MV-4-11 (cell line): ENCODE results near the gene BEST4.
"Not testable (repeated sequence)": the region's sequence is repeated elsewhere in the genome, so short reads cannot be mapped to it uniquely, and the experiment has no call there.

Experiments used
- DNase-seq: peaks from one replicate; lab custom pipeline; 2025; lab: John Stamatoyannopoulos, UW

BEST4 gene

DNA sequence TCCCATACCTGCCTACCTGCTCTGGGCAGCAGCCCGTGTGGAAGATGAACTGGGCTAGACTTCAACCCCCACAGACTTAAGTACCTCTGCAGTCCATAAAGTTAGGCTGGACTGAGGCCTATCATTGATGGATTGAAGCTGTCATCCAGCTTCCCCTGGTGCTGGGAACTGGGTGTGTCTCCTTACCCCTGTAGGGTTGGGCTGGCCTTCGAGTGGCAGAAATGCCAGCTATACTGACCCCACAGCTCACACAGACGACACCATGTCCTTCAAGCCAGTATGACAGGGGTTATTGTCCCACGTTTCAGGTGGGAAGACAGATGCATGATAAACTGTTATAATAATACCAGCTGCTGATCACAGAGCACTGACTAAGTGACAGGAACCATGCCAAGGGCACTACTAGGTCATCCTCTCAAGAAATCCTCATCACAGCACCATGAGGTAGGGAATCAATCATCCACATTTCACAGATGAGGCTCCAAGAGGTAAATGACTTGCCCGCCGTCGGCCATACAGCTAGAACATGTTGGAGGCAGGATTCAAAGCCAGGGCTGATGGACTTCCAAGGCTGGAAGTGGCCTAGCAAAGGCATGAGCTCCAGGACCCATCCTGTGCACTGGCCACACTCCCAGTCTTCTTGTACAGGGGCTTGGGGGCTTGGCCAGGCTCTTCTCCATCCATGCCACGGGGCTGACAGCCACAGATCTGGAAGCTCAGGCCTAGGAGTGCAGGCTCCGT, at the start of gene BEST4:
BEST4 (minus strand) TSS at position 51 of the 741 bp plus-strand sequence. CDS start 465 bp downstream, outside the sequence.
- DNase-seq: no peak

DNA sequence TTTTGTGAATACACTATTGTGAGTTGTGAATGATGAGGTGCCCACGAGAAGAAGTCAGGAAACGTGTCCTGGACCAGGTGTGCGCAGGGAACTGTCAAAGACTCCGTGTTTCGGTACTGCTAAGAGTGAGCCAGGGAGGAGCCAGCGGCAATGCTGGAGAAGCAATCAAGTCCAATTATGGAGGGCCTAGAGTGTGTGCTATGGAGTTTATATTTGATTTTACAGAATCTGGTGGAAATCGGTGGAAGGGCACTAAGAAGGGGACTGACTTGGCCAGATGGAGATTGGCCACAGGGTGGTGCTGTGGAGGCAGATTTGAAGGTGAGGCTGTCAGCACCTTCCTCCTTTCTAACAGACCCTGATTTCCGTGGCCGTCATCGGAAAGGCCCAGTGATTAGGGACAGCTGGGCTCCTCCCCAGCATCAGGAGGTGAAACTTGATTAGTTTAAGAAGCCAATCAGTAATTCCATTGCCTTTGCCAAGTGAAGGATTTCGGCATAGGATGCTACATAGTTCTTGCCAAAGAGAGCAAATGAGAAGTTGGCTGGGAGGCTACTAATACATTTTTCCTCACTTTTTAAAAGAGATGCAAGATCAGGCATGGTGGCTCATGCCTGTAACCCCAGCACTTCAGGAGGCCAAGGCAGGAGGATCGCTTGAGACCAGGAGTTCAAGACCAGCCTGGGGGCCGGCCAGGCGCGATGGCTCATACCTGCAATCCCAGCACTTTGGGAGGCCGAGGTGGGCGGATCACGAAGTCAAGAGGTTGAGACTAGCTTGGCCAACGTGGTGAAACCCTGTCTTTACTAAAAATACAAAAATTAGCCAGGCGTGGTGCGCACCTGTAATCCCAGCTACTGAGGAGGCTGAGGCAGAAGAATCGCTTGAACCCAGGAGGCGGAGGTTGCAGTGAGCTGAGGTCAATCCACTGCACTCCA, 48.0 kb upstream of the BEST4 start:
- DNase-seq: peak; percentile 52

GRCh38 chr1:44834328-44834727, 46.4 kb upstream of the BEST4 start:
- DNase-seq: no peak

- DNase-seq: peak; percentile 11
These were observed 44.2 kb upstream of the BEST4 start for GRCh38 chr1:44832056-44832705.

- DNase-seq: no peak
These were observed 43.5 kb upstream of the BEST4 start for GRCh38 chr1:44831516-44831915.

DNA sequence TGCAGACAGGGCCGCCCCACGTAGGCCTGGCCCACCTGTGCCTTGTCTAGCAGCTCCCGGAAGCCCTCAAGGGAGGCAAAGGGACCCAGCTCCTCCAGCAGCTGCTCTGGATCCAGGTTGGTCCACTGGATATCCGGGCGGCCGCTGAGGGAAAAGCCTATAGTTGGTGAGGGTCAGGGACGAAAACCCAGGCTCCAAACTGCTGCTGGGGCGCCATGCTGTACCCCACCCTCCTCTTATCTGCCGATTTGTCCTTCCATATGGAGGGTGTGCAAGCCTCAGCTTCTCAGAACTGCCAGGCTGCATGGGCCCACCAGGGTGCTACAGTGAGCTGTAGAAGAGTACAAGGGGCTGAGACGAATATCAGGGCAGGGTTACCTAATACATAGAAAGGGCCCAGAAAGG, 42.9 kb upstream of the BEST4 start:
- DNase-seq: no peak

DNA sequence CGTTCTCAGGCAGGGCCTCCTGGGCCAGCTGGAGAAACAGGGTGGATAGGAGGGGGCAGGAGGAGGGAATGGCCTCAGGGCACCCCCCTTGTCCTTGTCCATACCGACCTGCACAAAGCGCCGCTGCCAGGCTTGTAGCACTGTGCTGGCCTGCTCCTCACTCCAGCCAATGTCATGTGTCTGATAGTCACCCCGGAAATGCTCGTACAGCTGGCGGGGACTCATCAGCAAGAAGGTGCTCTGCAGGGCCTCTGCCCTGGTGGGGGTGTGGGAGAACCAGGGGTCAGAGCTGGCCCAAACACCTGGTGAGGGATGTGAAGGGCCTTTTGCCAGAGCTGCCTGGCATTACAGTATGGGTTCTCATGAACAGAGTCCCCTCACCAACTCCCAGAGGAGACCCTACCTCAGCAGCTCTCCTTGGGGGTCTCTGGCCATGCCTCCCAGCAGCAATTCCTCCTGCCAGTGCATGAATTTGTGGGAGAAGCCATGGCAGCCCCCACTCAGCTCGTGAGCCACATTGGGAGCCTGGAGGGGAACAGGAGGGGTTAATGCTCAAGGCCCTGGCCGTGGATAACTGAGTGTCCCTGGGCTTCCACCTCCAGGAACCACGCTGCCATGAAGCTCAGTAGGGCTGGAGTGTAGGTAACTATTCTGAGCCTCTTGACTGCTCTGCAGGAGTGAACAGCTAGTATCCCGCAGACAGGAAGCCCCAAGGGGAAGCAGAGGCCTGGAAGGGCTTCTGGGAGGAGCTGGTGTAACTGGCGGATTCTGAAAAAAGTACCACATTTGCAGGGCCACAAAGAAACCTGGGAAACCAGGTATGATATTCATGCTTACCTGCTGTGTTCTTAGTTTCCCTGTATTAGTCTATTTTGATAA, 41.8 kb upstream of the BEST4 start:
- no peak for DNase-seq

DNA sequence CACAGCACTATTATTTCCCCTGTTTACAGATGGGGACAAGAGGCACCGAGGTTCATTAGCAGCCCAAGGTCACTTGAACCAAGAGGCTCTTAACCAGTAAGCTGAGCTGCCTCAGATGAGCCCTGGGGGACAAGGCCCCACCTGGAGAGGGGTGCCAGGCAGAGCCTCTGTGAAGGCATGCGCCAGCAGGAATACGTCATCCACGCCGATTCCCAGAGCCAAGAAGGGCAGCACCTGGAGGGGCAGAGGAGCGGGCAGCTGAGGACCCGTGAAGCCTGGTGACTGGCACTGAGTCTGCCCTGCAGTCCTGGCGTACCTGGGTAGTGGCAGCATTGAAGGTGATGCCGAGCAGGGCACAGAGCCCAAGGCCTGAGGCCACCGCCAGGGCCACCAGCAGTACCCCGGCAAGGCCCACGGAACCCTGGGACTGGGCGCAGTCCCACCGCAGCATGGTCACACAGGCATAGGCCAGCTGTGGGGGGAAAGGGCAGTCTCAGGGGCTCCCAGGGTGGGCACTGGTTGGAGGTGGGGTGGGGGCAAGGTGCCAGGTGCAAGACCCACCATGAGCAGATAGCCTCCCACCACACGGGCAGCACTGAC, 41.0 kb upstream of the BEST4 start:
- no peak for DNase-seq

- DNase-seq: no peak
These were observed 40.2 kb upstream of the BEST4 start for GRCh38 chr1:44828003-44828651.

GRCh38 chr1:44827197-44828002, 39.4 kb upstream of the BEST4 start:
- no peak for DNase-seq

GRCh38 chr1:44826375-44827196, 38.6 kb upstream of the BEST4 start:
- DNase-seq: peak; percentile 52

DNA sequence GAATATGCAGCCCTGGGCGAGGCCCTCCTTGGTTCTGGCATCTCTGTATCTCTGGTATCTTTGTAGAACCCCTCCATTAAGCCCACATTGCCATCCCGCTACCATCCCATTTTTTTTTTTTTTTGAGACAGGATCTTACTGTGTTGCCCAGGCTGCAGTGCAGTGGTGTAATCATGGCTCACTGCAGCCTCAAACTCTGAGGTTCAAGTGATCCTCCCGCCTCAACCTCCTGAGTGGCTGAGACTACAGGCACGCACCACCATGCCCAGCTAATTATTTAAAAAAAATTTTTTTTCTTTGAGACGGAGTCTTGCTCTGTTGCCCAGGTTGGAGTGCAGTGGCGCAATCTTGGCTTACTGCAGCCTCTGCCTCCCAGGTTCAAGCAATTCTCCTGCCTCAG, 36.4 kb upstream of the BEST4 start:
- DNase-seq: not testable (repeated sequence)

DNA sequence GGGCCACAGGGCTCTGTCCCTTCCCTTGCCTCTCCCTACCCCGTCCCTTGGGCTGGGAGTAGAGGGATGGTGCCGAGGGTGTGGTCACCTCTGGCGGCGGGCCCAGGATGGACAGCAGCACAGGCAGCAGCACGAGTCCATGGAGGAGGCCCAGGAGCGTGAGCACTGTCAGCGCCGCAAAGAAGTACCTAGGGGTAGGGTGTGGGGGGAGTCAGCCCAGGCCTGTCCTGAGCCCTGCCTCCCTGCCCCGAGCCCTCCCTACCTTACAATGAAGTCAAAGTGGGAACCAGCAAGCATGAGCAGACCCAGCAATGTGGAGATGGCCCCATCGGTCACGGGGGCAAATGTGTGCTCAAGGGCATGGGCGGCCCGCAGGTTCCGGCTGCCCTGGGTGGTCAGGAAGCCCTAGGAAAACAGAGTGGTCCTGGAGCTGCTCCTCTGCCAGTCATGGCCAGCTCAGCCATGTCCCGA, 35.0 kb upstream of the BEST4 start:
- DNase-seq: no peak

DNA sequence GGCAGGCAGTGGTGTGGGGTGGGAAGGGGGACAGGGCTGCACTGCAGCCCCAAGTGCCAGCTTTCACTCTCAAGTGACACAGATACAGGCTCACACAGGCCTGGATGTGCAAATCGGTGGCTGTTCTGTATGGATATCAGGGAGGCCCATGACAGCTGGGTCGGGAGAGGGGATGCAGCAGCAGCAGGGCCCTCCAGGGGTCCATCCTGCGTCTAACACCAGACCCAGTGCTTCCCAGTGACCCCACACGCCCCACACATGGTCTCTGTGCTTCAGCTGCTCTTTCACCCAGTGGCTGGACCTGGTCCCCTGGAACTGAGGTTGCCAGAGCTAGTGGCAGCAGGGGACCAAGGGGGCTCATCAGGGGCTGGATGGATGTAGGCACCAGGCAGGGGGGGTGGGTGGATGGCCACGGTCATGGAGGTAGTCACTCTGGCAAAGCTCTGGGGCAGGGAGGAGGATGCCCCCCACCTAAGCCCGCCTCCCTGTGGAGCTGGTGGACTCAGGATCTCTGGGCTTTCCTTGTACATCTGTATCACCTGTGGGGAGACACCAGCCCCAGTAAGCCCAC, 34.2 kb upstream of the BEST4 start:
- no peak for DNase-seq

DNA sequence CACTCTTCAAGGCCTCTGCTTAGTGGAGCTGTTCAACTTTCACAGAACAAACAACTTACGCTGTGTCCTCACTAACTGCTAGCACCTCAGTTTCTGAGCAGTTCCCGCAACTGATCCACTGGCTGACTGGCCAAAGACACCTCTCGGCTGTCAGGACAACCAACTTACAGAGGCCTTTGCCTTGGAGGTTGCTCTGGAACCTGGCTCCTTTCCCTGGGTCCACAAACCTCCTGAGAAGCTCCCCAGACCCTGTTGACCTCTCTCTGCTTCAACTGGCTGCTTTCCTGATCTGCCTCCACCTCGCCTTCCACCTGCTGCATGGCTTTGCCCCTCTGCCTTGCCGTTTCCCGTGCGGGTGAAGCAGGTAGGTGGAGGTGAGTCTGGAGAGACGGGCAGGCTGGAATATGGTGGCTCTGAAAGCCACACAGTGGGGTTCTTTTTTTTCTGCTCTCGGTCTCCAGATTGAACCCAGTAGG, 33.3 kb upstream of the BEST4 start:
- no peak for DNase-seq

- no peak for DNase-seq
These were observed 32.6 kb upstream of the BEST4 start for GRCh38 chr1:44820328-44821239.
